ENCODE results near the gene DCHS2. TPM values are rescaled to one million over a fixed set of nuclear protein-coding genes. Genes with fewer than 3 reads are reported as not detected.

DCHS2 gene
- total and polyA plus RNA-seq, 5 donors from 2014 or later: not detected

GRCh38 chr4:154444958-154445357, 46.6 kb downstream of the DCHS2 start:
- Mint-ChIP-seq H3K36me3 (no peaks in the 10 kb centered on the region), H3K4me3 (no peak overlapping the region), H3K27ac (no peak overlapping the region), H3K9me3 (peaks cover 0 to 4% (median 0%) of the 10 kb centered on the region in 7 donors), H3K4me1 (no peaks in the 10 kb centered on the region), H3K27me3 (no peaks in the 10 kb centered on the region)
- no peaks in the 10 kb centered on the region for H3K27me3 ChIP-seq (ENCODE audit: control insufficient read depth, insufficient read depth, low read length)
- ATAC-seq (ENCODE audit: low read depth in 2 of 2) (no peak), DNase-seq (no peak)
- no peak overlapping the region for H3K27ac ChIP-seq (ENCODE audit: insufficient read depth, low read length, poor library complexity, severe bottlenecking)
- no peaks in the 10 kb centered on the region for H3K36me3 ChIP-seq (ENCODE audit: control insufficient read depth, insufficient read depth, low read length)
- H3K9me3 ChIP-seq (ENCODE audit: control insufficient read depth in 2 of 2, low read length in 2 of 2): no peaks in the 10 kb centered on the region
- H3K4me1 ChIP-seq (ENCODE audit: control insufficient read depth, insufficient read depth, low read length, poor library complexity, severe bottlenecking): no peaks in the 10 kb centered on the region
- H3K4me3 ChIP-seq (ENCODE audit: low read depth, low read length): no peak overlapping the region

DNA sequence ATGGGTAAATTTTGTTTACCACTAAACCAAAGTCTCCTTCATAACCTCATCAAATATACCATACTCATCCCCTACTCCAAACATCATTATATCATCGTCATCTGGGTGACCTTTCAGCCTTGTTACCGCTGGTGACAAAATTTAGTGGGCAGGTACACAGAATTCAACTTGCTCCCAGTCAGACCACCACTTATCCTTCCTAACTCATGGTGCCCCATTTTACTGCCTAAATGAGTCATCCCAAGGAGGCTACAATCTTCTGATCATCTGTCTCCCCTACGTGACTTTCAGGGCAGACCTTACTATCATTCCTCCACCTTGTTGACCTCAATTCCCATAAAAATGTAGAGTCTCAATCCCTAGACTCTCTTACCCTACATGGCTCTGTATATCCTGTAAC, 49.6 kb downstream of the DCHS2 start:
- Histone ChIP-seq H3K4me1 (ENCODE audit: control insufficient read depth, insufficient read depth, low read length, poor library complexity, severe bottlenecking) (no peaks in the 10 kb centered on the region), H3K4me3 (ENCODE audit: low read depth, low read length) (no peak overlapping the region), H3K27me3 (ENCODE audit: control insufficient read depth, insufficient read depth, low read length) (peaks cover 2% of the 10 kb centered on the region), H3K36me3 (ENCODE audit: control insufficient read depth, insufficient read depth, low read length) (no peaks in the 10 kb centered on the region), H3K9me3 (ENCODE audit: control insufficient read depth in 2 of 2, low read length in 2 of 2) (no peaks in the 10 kb centered on the region), H3K27ac (ENCODE audit: insufficient read depth, low read length, poor library complexity, severe bottlenecking) (no peak overlapping the region)
- H3K27me3 Mint-ChIP-seq: no peaks in the 10 kb centered on the region
- H3K4me3 Mint-ChIP-seq: no peak overlapping the region
- no peaks in the 10 kb centered on the region for H3K36me3 Mint-ChIP-seq
- peaks cover 0 to 1% (median 0%) of the 10 kb centered on the region in 7 donors for H3K9me3 Mint-ChIP-seq
- DNase-seq (no peak), ATAC-seq (ENCODE audit: low read depth in 2 of 2) (no peak)
- H3K4me1 Mint-ChIP-seq: no peaks in the 10 kb centered on the region
- no peak overlapping the region for H3K27ac Mint-ChIP-seq

DNA sequence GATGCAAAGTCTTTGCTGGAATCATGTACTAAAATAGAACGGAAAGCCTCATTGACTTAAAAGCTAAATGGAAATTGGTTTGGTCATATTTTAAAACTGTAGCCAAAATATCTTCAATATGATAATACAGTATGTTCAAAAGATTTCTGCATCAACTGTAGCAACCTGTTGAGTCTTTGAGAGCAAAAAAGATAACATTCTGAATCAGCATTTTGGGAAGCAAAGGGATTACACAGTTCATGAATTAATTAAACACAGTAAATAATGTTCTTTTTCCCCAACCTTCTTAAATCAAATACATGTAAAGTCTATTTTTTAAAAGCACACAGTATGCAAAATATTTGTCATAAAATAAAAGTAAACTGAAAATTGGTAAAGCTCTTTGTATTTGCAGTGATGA, 50.5 kb downstream of the DCHS2 start:
- no peak for ATAC-seq (ENCODE audit: low read depth in 2 of 2)
- Histone ChIP-seq H3K27ac (ENCODE audit: insufficient read depth, low read length, poor library complexity, severe bottlenecking) (no peak overlapping the region), H3K4me1 (ENCODE audit: control insufficient read depth, insufficient read depth, low read length, poor library complexity, severe bottlenecking) (no peaks in the 10 kb centered on the region), H3K4me3 (ENCODE audit: low read depth, low read length) (no peak overlapping the region), H3K27me3 (ENCODE audit: control insufficient read depth, insufficient read depth, low read length) (peaks cover 2% of the 10 kb centered on the region), H3K9me3 (ENCODE audit: control insufficient read depth in 2 of 2, low read length in 2 of 2) (no peaks in the 10 kb centered on the region), H3K36me3 (ENCODE audit: control insufficient read depth, insufficient read depth, low read length) (no peaks in the 10 kb centered on the region)
- Mint-ChIP-seq H3K27ac (no peak overlapping the region), H3K27me3 (no peaks in the 10 kb centered on the region), H3K9me3 (peaks cover 0 to 1% (median 0%) of the 10 kb centered on the region in 7 donors), H3K4me3 (no peak overlapping the region), H3K4me1 (no peaks in the 10 kb centered on the region), H3K36me3 (no peaks in the 10 kb centered on the region)
- DNase-seq: no peak

DNA sequence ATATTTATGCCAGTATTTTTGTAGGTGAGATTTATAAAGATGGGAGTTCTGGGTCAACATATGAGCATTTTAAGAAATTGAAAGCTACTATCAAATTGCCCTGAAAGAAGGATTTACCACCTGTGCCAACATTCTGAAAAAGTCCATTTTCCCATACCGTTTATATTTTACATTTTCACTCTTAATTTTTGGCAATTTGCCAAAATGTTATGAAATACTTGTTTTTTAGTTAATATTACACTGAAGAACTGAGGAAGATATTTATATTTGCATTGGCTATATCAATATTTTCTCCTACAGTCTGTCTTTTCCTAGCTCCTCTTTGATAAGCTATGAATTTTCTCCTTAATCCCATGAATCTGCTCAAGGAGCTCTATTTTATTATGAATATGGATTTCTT, 52.4 kb downstream of the DCHS2 start:
- H3K9me3 ChIP-seq (ENCODE audit: control insufficient read depth in 2 of 2, low read length in 2 of 2): no peaks in the 10 kb centered on the region
- DNase-seq: no peak
- no peaks in the 10 kb centered on the region for H3K36me3 Mint-ChIP-seq
- no peak overlapping the region for H3K4me3 Mint-ChIP-seq
- H3K27ac Mint-ChIP-seq: no peak overlapping the region
- no peak overlapping the region for H3K4me3 ChIP-seq (ENCODE audit: low read depth, low read length)
- H3K27me3 Mint-ChIP-seq: no peaks in the 10 kb centered on the region
- no peak overlapping the region for H3K27ac ChIP-seq (ENCODE audit: insufficient read depth, low read length, poor library complexity, severe bottlenecking)
- no peaks in the 10 kb centered on the region for H3K4me1 Mint-ChIP-seq
- peaks cover 0 to 1% (median 0%) of the 10 kb centered on the region in 7 donors for H3K9me3 Mint-ChIP-seq
- no peak for ATAC-seq (ENCODE audit: low read depth in 2 of 2)
- H3K27me3 ChIP-seq (ENCODE audit: control insufficient read depth, insufficient read depth, low read length): peaks cover 2% of the 10 kb centered on the region
- no peaks in the 10 kb centered on the region for H3K4me1 ChIP-seq (ENCODE audit: control insufficient read depth, insufficient read depth, low read length, poor library complexity, severe bottlenecking)
- H3K36me3 ChIP-seq (ENCODE audit: control insufficient read depth, insufficient read depth, low read length): no peaks in the 10 kb centered on the region

- H3K4me3 Mint-ChIP-seq: no peak overlapping the region
- H3K9me3 Mint-ChIP-seq: peaks cover 0 to 1% (median 0%) of the 10 kb centered on the region in 7 donors
- H3K27me3 ChIP-seq (ENCODE audit: control insufficient read depth, insufficient read depth, low read length): peaks cover 2% of the 10 kb centered on the region
- H3K27ac Mint-ChIP-seq: no peak overlapping the region
- H3K9me3 ChIP-seq (ENCODE audit: control insufficient read depth in 2 of 2, low read length in 2 of 2): no peaks in the 10 kb centered on the region
- no peak for DNase-seq
- H3K4me1 ChIP-seq (ENCODE audit: control insufficient read depth, insufficient read depth, low read length, poor library complexity, severe bottlenecking): no peaks in the 10 kb centered on the region
- no peaks in the 10 kb centered on the region for H3K36me3 Mint-ChIP-seq
- no peak overlapping the region for H3K27ac ChIP-seq (ENCODE audit: insufficient read depth, low read length, poor library complexity, severe bottlenecking)
- no peaks in the 10 kb centered on the region for H3K27me3 Mint-ChIP-seq
- ATAC-seq (ENCODE audit: low read depth in 2 of 2): no peak
- no peak overlapping the region for H3K4me3 ChIP-seq (ENCODE audit: low read depth, low read length)
- no peaks in the 10 kb centered on the region for H3K36me3 ChIP-seq (ENCODE audit: control insufficient read depth, insufficient read depth, low read length)
- no peaks in the 10 kb centered on the region for H3K4me1 Mint-ChIP-seq
Measured at GRCh38 chr4:154435895-154436294, 55.7 kb downstream of the DCHS2 start.

- Mint-ChIP-seq H3K4me3 (no peak overlapping the region), H3K9me3 (no peaks in the 10 kb centered on the region), H3K27ac (no peak overlapping the region), H3K36me3 (no peaks in the 10 kb centered on the region), H3K4me1 (no peaks in the 10 kb centered on the region), H3K27me3 (no peaks in the 10 kb centered on the region)
- Histone ChIP-seq H3K4me3 (ENCODE audit: low read depth, low read length) (no peak overlapping the region), H3K36me3 (ENCODE audit: control insufficient read depth, insufficient read depth, low read length) (no peaks in the 10 kb centered on the region), H3K9me3 (ENCODE audit: control insufficient read depth in 2 of 2, low read length in 2 of 2) (no peaks in the 10 kb centered on the region), H3K27me3 (ENCODE audit: control insufficient read depth, insufficient read depth, low read length) (no peaks in the 10 kb centered on the region), H3K4me1 (ENCODE audit: control insufficient read depth, insufficient read depth, low read length, poor library complexity, severe bottlenecking) (no peaks in the 10 kb centered on the region), H3K27ac (ENCODE audit: insufficient read depth, low read length, poor library complexity, severe bottlenecking) (no peak overlapping the region)
- no peak for ATAC-seq (ENCODE audit: low read depth in 2 of 2)
- DNase-seq: no peak
Measured at GRCh38 chr4:154433543-154433942, 58.1 kb downstream of the DCHS2 start.

- Histone ChIP-seq H3K4me3 (ENCODE audit: low read depth, low read length) (no peak overlapping the region), H3K27me3 (ENCODE audit: control insufficient read depth, insufficient read depth, low read length) (no peaks in the 10 kb centered on the region), H3K36me3 (ENCODE audit: control insufficient read depth, insufficient read depth, low read length) (no peaks in the 10 kb centered on the region), H3K9me3 (ENCODE audit: control insufficient read depth in 2 of 2, low read length in 2 of 2) (no peaks in the 10 kb centered on the region), H3K27ac (ENCODE audit: insufficient read depth, low read length, poor library complexity, severe bottlenecking) (no peak overlapping the region), H3K4me1 (ENCODE audit: control insufficient read depth, insufficient read depth, low read length, poor library complexity, severe bottlenecking) (no peaks in the 10 kb centered on the region)
- no peaks in the 10 kb centered on the region for H3K27me3 Mint-ChIP-seq
- DNase-seq (no peak), ATAC-seq (ENCODE audit: low read depth in 2 of 2) (no peak)
- H3K4me1 Mint-ChIP-seq: no peaks in the 10 kb centered on the region
- H3K36me3 Mint-ChIP-seq: no peaks in the 10 kb centered on the region
- peaks cover 0 to 2% (median 0%) of the 10 kb centered on the region in 7 donors for H3K9me3 Mint-ChIP-seq
- H3K4me3 Mint-ChIP-seq: no peak overlapping the region
- no peak overlapping the region for H3K27ac Mint-ChIP-seq
Measured at GRCh38 chr4:154429176-154429575, 62.4 kb downstream of the DCHS2 start.

- Histone ChIP-seq H3K4me3 (ENCODE audit: low read depth, low read length) (no peak overlapping the region), H3K27ac (ENCODE audit: insufficient read depth, low read length, poor library complexity, severe bottlenecking) (no peak overlapping the region), H3K9me3 (ENCODE audit: control insufficient read depth in 2 of 2, low read length in 2 of 2) (no peaks in the 10 kb centered on the region), H3K27me3 (ENCODE audit: control insufficient read depth, insufficient read depth, low read length) (no peaks in the 10 kb centered on the region), H3K36me3 (ENCODE audit: control insufficient read depth, insufficient read depth, low read length) (no peaks in the 10 kb centered on the region), H3K4me1 (ENCODE audit: control insufficient read depth, insufficient read depth, low read length, poor library complexity, severe bottlenecking) (no peaks in the 10 kb centered on the region)
- no peak overlapping the region for H3K27ac Mint-ChIP-seq
- peaks cover 0 to 2% (median 0%) of the 10 kb centered on the region in 7 donors for H3K9me3 Mint-ChIP-seq
- H3K27me3 Mint-ChIP-seq: no peaks in the 10 kb centered on the region
- no peaks in the 10 kb centered on the region for H3K4me1 Mint-ChIP-seq
- no peak overlapping the region for H3K4me3 Mint-ChIP-seq
- ATAC-seq (ENCODE audit: low read depth in 2 of 2): no peak
- DNase-seq: no peak
- no peaks in the 10 kb centered on the region for H3K36me3 Mint-ChIP-seq
Measured at GRCh38 chr4:154427149-154427548, 64.5 kb downstream of the DCHS2 start.
